GM19372 (cell line): Measurements from ENCODE around the gene ME1.
"Not testable (repeated sequence)": the region's sequence is repeated elsewhere in the genome, so short reads cannot be mapped to it uniquely, and the experiment has no call there.

ENCODE experiments used
- ATAC-seq: cut with Tn5 transposase; IDR thresholded peaks from one replicate; pipeline ENCODE4 v1.9.1; 2021; ENCODE audit warnings: mild to moderate bottlenecking, low read depth, moderate library complexity; ENCODE audit not compliant: unreplicated experiment

ME1 gene

DNA sequence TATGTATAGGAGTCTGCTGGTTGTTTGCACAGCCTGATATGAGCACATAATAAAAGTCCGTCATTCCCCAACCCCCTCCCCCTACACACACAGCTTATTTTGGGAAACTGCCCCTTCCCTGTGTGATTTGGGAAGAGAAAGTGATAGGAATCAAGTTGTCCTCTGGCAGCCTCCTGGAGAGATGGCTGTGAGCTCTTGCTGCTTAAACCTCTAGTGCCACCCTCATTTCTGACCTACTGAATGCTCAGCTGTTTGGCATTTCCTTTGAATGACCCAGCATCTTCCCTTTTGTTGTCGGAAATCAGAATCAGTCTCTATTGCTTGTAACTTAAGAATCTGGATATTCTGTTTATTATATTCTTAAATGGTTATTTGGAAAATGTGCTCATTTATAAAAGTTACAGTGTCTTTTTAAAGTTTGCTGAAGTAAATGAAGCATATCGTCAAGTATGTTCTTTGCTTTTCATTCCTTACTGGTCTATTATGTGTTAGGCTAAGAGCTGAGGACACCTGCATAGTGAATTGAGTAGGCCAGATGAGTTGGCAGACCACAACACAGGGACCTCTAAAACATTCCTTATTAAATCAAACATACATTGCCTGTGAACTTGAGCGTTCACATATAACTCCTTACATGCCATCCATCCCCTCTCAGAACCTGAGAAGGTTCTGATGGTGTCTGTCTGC lies 232.2 kb downstream of the ME1 start:
- ATAC-seq, result no peak

DNA sequence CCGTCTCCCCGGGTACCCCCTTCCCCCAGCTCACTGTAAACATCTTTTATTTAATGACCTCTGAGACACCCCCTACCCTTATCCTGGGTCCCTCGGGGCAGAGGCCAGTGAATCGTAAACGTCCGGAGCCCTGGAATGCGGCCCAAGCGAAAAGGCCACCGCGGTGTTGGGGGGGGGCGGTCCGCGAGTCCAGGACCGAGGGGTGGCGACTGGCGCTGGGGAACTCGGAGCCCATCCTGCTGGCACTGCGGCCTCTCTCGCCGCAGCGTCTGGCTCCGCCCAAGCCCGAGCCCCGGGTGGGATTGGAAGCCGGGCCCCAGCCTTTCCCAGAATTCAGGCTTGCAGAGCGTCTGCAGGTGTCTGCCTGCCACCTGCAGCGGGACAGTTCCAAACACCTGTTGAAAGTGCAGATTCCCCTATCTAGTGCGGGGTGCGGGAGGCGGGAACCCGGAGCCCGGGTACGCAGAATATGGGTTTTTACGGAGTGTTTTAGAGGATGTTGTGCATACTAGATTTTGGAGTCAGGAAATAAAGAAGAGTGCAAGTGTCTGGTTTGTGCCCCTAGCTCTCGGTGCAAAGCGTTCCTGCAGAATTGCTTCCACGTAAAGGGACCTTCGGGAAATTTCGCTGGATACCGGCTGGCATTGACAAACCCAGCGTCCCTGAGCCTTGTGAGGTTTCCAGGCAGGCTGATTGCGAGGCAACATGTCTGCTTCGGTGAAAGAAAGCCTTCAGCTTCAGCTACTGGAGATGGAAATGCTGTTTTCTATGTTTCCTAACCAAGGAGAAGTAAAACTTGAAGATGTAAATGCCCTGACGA lies 236.9 kb downstream of the ME1 start:
- peak; percentile 17 for ATAC-seq

DNA sequence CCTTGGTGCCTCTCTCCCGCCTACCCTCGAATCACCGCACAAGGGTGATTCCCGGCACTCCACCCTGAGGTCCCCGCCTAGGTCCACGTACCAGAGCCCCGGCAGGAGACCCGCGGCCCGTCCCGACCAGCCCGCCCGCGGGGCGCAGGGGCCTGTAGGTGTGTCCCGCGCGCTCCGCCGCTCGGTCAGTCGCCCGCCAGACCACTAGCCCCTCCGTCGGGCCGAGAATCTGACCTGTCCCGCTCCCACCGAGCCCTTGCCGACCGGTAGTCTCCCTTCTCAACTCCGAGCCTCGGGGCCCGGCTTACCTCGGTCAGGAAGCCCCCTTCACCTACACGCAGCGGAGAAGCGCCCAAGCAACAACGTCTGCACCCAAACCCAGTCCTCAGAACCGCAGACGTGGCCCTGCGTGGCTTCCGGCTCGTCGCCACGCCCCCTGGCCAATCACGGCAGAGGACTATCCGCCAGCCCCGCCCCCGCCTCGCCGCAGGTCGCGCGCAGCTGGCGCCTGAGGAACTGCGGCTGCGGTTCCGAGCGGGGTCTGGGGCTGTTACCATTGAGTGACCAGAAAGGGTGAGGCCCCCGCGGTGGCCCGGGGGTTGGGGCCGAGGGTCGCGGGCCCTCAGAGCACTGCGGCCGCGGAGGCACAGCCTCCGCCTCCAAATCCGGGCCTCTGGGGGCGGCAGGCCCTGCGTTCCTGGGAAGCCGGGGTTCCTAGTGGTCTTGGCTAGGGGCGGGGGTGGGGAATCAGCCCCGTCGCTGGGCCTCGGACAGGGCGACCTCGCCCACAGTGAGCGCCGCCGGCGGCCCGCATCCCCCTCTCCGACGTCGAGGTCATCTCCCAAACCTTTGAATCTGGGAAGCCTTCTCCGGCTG lies 237.7 kb downstream of the ME1 start, which contains the start of the genes PGM3 and RWDD2A:
PGM3 (minus strand) TSS at position 395 of the 876 bp plus-strand sequence. CDS start 2,253 bp downstream, outside the sequence.
RWDD2A (plus strand) TSS at position 487 of the 876 bp plus-strand sequence. CDS start 1,095 bp downstream, outside the sequence.
- peak; percentile 97 for ATAC-seq

DNA sequence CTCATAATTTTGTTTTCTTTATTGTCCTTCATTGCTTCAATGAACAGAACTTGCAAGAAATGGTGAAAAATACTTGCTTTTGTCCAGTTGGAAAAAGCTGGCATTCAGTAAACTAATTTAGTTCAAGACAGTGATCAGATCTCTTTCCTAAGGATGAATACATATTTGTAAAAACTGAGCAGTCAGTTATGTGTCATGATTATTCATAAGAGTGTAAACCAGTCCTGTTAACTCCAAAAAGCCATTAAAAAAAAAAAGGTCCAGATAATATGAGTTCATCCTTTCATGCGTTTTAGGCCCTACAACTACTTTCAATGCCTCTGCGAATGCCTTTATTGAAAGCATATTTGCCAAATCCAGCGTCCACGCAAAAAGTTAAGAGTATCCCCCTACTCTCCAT lies 238.4 kb downstream of the ME1 start:
- ATAC-seq, result no peak

DNA sequence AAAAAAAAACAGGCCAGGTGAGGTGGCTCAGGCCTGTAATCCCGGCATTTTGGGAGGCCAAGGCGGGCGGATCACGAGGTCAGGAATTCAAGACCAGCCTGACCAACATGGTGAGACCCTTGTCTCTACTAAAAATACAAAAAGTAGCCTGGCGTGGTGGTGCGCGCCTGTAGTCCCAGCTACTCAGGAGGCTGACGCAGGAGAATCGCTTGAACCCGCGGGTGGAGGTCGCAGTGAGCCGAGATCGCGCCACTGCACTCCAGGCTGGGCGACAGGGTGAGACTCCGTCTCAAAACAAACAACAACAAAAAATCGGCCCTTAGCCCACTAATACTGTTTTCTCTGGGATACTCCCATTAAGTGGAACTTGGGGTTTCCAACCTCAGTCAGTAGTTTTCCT lies 238.9 kb downstream of the ME1 start:
- ATAC-seq, result not testable (repeated sequence)

DNA sequence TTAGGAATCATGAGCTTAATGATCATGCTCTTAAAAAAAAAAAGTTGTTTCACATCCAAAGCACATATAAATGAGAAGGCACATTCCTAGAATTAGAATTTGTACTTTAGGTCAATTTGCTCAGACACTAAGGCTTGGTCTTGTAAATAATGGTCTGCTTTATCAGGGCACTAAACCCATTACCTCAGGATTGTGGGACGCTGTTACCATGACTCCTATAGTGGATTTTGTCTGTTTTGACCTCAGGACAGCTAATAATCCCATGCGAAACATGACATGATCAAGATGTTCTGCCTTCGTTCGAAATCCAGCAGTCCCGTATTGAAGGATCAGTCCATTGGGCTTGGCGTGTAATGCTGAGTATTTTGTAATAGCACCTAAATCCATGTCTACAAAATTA lies 240.2 kb downstream of the ME1 start:
- no peak for ATAC-seq

DNA sequence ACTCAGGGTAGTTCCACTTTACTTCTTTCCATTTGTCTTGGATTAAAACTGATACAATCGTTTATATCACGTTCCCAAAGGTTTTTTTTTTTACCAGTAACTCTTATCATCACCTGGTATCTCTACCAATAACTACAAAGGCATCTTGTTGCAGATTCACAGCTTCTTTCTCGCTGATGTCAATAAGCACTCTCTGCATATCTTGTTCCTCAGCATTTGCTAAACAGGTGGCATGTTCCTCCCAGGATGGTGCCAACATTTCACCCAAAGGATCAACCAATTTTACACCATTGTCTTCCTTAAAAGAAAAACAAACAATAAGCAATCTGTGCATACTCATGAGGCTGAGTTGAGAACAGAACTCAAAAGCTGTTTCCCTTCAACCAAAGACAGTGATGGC lies 242.3 kb downstream of the ME1 start:
- no peak for ATAC-seq

DNA sequence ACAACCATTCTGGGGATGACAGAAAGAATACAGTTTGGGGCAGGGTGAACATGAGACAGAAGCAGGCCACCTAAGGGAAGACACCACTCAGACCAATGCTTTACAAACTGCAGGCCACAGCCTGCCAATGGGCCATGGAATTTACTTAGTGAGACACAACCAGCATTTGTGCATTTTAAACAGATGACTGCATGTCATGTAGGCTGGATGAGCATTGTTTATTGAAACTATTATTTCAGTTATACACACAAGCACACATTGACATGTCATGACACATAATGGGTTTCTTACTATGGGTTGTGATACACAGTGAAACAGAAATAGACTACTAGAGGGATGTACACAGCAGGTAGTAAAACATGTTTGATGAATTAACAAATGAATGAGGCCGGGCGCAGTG lies 245.8 kb downstream of the ME1 start:
- no peak for ATAC-seq

DNA sequence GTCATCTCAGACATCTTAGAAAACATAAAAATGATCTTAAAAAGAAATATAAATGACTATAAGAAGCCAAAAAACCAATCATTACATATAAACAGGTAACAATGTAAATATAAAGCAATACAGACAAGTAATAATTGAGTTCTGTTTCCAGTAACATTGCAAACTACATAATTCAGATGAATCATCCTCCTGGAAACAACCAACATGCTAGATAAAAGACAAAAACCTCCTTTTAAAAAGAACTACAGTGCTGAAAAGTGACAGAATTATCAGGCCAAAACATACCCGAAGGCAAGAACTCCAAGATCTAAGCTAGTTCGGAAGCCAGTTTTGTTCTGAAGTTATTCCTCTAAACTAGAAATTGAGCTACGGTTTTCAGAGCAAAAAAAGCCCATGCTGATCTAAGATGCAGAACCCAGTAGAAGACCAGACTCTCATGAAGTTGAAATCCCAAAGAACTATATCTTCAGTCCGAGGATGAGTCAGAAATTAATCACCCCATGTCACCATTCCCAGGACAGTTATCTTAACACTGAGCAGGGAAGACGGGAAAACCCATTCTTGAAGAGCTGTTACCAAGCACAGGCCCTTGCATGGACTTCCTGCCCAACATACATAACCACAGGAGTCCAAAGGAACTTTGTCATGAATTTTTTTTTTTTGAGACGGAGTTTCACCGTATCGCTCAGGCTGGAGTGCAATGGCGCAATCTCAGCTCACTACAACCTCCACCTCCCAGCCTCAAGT lies 247.6 kb downstream of the ME1 start:
- no peak for ATAC-seq

DNA sequence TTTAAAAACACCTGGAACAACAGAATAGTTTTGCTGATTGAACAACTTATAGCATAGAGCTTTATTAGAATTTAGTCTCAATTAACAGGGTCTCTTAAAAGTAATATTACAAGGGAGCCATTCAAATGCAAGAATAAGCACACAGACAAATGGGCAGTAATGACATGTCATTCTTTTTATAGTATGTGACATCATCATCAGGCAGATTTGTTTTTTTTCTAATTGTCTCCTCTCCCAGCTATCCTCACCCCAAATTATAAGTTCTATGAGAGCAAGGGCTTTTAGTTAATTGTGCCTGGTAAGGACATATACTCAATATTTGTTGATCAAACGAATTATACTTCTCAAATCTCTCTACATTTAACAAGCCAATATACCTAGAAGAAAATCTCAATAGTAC lies 248.7 kb downstream of the ME1 start:
- ATAC-seq, result no peak

DNA sequence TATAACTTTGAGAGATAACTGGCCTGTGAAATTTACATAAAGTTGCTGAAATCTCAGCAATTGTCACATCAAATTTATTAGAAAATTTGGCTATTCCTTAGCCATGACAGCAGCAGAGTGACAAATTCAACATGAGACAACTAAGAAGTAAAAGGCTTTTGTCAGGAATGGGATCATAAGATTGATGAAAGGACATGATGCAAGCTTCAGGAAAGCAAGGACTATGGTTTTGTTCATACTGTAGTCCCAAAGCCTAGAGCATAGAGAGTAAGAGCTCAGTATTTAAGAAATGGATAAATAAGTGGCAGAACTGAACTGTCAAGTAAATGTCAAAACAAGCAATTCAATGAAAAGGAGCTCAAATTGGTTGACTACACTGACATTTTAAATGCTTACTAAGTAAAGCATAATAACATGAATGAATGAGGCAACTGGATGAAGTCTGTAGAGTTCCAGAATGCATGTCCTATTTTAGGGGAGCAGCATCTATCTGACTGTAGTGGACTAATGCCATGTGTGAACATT lies 250.4 kb downstream of the ME1 start:
- ATAC-seq, result no peak

DNA sequence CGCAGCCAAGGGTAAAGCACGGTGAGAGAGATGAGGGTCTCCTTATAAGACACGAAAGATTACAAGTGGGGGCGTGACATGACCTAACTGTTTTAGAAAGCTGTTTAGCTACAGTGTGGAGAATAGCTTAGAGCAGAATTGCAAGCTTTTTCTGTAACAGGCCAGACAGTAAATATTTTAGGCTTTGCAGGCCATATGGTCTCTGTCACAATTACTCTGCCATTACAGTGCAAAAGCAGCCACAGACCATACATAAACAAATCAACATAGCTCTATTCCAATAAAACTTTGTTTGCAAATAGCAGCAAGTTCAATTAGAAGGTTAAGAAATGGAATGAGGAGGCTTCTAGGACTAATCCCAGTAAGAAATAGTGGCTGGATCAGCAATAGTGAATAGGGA lies 254.6 kb downstream of the ME1 start:
- ATAC-seq, result no peak

DNA sequence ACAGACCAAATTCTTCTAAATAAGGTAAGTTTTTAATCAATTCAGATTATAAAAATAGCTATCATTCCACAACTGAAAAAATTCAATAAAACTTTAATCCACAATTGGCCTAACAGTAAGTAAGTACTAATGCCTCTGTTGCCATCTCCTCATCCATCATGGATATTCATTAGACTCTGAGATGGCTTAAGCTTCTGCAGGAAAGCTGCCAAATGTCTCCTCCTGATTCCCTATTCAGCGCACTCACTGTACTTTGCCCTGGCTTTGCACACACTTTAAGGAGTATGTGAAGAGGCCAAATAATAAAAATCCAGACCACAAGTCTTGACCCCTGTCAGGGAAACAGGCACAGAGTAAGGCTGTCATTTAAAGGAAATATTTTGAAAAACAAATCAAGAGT lies 261.3 kb downstream of the ME1 start:
- no peak for ATAC-seq

DNA sequence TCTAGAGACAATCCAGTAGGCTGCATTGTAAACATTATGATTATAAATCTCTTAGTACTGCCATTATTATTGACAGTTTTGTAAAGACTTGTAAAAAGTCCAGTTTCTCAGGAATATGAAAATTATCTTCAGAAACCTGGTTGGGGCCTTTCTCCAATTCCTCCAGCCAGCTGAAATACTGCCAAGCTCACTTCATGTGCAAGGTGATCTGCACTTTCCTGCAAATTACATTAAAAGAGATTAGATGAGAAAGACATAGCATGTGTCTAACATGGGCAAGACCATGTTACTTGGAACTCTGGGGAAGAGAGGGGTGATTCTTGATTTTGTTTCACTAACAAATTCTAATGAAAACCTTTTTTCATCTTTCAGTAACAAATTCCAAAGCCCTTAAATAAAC lies 261.7 kb downstream of the ME1 start:
- no peak for ATAC-seq

DNA sequence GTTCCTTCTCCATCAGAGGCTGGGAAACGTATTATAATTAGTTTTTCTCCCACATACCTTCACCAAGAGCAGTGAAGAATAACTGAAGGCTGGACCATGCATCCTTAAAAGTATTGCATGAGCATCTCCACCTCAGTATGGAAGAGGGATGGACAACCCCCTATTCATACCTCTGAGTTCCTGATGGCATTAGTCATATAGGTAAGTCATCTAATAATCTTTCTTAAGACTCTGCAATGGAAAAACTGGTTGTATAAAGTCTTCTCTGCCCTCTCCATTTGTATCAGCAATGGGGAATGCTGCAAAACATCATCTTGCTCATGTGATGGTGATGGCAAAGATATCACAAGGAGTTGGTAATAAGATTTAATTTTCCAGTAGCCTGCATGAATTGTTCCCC lies 262.3 kb downstream of the ME1 start:
- no peak for ATAC-seq

DNA sequence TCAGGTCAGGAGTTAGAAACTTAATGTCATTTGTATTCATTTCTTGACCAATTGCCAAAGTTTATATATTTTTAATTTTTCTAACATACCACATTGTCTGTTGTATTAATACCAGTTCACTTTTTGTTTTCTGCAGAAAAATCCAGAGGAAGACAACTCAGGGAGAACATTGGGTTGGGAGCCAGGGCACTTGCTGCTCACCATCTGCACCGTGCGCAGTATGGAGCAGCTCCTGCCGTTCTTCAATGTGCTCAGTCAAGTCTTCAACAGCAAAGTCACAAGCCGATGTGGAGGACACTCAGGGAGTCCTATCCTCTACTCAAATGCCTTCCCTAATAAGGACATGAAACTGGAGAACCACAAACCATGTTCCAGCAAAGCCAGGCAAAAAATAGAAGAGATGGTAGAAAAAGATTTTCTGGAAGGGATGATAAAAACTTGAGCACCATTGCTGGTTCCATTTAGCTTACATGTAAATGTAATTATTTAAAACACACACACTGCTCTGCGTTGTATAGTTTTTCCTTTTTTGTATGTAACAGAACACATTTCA lies 263.0 kb downstream of the ME1 start:
- no peak for ATAC-seq
